ENCODE results near the gene SERPINA12.

- TF ChIP-seq MAX (CRISPR knock-in tag; IDR thresholded peaks at IDR 0.05) (no peak), CTCF (IDR thresholded peaks at IDR 0.05) (no peak), USF1 (CRISPR knock-in tag; IDR thresholded peaks at IDR 0.05) (no peak), RELA (CRISPR knock-in tag; IDR thresholded peaks at IDR 0.05; ENCODE audit: borderline replicate concordance) (no peak), RORB (CRISPR knock-in tag; IDR thresholded peaks at IDR 0.05) (no peak), CBFB (CRISPR knock-in tag; IDR thresholded peaks at IDR 0.05; ENCODE audit: low read depth) (no peak)
These were observed 12.3 kb upstream of the SERPINA12 start for GRCh38 chr14:94521375-94522114.
